OCI-M2 (cell line): ENCODE data around the gene PRR14L.
"Not testable (repeated sequence)": the region's sequence is repeated elsewhere in the genome, so short reads cannot be mapped to it uniquely, and the experiment has no call there.

ENCODE experiments used
- DNase-seq: peaks from one replicate; lab custom pipeline; 2025; ENCODE audit not compliant: unreplicated experiment; lab: John Stamatoyannopoulos, UW

Gene PRR14L

GRCh38 chr22:31683181-31684105 lies 66.5 kb downstream of the PRR14L start:
- DNase-seq: no peak

GRCh38 chr22:31682751-31683150 lies 67.2 kb downstream of the PRR14L start:
- DNase-seq: no peak

- DNase-seq: no peak
These were observed 68.3 kb downstream of the PRR14L start for GRCh38 chr22:31681349-31682345.

DNA sequence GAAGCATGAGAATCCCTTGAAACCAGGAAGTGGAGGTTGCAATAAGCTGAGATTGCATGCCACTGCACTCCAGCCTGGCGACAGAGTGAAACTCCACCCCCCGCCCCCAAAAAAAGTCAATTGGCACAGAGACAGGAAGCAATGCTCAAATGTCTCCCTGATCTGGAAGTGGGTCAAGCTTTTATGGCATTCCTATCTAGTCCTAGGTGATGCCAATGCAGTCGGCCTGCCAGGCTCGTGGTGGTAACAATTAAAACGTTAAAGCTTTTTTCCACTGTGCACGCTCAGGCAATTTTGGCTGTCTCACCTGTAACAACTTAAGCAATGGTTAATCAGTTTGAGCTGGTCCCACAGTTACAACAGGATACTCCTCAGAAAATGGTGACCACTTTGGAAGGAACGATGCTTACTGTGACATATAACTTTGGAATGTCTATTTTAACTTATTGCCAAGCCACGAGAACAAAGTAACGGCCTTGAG lies 69.0 kb downstream of the PRR14L start:
- DNase-seq: no peak

DNA sequence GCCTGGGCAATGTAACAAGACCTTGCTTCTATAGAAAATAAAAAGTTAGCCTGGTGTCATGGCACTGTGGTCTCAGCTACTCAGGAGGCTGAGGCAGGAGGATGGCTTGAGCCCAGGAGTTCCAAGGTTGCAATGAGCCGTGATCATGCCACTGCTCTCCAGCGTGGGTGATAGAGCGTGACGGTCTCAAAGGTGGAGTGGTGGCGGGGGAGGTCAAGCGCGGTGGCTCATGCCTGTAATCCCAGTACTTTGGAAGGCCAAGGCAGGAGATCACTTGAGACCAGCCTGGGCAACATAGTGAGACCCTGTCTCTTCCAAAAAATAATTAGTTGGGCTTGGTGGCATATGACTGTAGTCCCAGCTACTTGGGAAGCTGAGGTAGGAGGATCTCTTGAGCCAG lies 71.2 kb downstream of the PRR14L start:
- DNase-seq: no peak

- peak; percentile 50 for DNase-seq
These were observed 73.2 kb downstream of the PRR14L start for GRCh38 chr22:31676700-31677099.

DNA sequence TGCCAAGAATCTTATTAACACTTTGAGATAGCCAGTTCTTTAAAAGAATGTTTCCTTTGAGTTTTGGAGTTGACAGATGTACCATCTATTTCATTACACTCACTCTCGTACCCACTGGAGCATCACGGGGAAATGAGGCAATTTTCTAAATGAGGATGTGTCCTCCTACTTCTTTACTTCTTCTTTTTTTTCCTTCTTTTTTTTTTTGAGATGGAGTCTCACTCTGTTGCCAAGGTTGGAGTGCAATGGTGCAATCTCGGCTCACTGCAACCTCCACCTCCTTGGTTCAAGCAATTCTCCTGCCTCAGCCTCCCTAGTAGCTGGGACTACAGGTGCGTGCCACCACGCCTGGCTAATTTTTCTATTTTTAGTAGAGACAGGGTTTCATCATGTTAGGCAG lies 75.7 kb downstream of the PRR14L start:
- DNase-seq: not testable (repeated sequence)

- not testable (repeated sequence) for DNase-seq
These were observed 81.1 kb downstream of the PRR14L start for GRCh38 chr22:31668849-31669248.

GRCh38 chr22:31662668-31663037 lies 87.3 kb downstream of the PRR14L start:
- DNase-seq: no peak

DNA sequence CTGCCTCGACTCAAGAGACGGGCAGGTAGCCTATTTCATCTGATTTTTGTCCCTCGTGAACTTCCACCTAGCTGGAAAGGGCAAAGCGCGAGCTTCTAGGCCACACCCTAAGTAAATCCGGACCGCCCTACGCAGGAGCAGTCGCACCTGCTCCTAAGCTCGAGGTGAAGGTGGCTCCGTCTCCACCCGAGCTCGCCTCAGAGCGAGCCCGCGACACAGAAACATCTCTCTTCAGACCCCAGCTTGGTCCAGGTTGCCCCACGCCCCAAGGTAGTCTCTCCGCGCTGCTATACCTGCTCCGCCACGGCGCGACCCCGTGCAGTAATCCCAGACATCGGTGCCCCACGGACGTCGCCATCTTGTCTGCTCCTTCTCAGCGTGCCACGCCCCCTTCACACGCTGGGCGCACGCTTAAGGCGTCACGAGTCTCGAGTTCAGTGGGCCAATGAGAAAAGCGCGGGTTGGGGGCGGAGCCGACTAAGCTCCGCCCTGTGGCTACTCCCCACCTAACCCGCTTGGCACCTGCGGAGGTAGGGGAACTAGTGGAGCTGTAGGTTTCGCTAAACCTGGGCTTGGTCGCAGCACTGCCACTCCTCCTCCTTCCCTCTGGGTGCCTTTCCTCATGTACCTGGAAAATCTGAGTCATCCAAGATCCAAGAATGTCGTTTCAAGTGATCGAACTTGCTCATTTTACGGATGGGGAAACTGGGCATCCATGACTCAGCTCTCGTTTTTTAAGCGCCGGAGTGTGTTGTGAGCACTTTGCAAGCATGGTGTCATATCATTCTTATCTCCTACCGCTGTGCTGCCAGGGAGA lies 87.9 kb downstream of the PRR14L start, which contains the start of gene PISD:
Gene PISD, minus strand, starts transcription at position 365 of the 817 bp plus-strand sequence. Its CDS starts 7 bp downstream, at position 358.
- DNase-seq: peak; percentile 81

DNA sequence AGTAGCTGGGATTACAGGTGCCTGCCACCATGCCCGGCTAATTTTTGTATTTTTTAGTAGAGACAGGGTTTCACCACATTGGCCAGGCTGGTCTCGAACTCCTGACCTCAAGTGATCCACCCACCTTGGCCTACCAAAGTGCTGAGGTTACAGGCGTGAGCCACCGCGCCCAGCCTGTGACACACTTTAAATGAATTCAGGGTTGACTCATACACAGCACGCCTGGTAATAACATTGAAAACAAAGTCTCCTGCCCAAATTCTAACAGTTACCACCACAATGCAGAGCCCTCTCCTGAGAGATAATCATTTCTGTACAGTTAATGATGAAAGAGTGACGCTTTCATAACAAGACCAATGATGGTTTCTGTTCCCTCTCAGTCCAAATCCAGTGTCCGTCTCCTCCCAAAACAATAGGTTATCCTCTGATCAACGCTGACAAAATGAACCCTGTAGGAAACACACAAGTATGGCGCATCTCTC lies 89.0 kb downstream of the PRR14L start:
- not testable (repeated sequence) for DNase-seq

DNA sequence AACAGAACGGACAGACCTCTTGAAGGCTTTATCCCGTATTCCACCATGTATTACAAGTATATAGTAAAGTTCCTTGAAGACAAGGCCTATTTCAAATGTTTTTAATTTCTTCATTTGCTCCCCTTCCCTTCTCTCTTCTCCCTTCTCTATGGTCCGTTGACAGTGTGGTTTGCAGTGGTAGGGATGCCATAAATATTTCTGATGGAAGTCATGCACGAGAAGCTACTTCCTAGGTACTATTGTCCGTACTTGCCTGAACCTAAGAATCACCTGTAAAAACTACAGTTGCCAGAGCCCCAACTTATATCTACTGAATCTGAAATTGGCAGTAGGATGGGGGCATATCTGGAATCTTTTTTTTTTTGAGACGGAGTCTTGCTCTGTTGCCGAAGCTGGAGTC lies 90.7 kb downstream of the PRR14L start:
- no peak for DNase-seq

GRCh38 chr22:31654408-31654807 lies 95.5 kb downstream of the PRR14L start:
- no peak for DNase-seq

GRCh38 chr22:31653944-31654343 lies 96.0 kb downstream of the PRR14L start:
- DNase-seq: no peak

- no peak for DNase-seq
These were observed 96.8 kb downstream of the PRR14L start for GRCh38 chr22:31652911-31653684.

DNA sequence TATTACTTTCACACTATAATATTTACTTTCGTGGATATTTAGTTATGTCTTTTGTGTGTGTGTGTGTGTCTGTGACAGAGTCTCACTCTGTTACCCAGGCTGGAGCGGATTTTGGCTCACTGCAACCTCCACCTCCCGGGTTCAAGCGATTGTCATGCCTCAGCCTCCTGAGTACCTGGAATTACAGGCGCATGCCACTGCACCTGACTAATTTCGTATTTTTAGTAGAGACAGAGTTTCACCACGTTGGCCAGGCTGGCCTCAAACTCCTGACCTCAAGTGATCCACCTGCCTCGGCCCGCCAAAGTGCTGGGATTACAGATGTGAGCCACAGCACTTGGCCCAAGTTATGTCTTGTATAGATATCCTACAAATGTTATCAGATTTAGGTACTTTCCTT lies 97.8 kb downstream of the PRR14L start:
- no peak for DNase-seq

DNA sequence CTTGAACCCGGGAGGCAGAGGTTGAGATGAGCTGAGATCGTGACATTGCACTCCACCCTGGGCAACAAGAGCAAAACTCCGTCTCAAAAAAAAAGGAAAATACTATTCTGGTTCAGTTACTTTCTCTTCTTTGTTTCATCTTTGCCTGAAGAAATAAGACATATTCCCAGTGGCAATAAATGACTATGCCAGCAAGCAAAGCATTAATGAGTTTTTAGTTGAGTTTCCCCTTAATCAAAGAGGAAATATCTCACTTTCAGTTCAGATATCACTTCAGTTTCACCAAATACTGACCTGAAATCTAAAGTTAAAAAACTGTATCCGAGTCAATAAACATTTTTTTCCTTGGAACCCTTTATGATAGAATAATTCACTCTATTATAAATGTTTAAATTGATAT lies 98.3 kb downstream of the PRR14L start:
- DNase-seq: no peak

DNA sequence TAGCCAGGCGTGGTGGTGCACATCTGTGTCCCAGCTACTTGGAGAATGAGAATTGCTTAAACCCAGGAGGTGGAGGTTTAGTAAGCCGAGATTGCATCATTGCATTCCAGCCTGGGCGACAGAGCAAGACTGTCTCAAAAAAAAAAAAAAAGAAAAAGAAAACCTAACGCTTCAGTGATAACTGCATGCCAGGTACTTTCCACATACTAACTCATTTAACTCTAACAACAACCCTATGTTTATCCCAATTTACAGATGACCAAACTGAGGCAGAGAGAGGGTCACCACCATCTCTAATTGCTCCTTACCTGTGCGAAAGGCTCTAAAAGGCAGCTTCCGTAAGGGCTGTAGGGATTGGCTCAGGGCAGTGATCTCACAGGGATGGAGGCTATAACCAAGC lies 99.5 kb downstream of the PRR14L start:
- DNase-seq: no peak

GRCh38 chr22:31647523-31648320 lies 102.2 kb downstream of the PRR14L start:
- no peak for DNase-seq
